Activated CD4-positive, CD25-positive, alpha-beta regulatory T cell treated with anti-CD3 and anti-CD28 coated beads, Interleukin-2, amount 50 U/mL, for 24 hours (primary cell): Measurements from ENCODE around the gene ANKLE1.

Experiments
- ATAC-seq, 2 donors: fragments of 150-1000 bp; cut with Tn5 transposase; one replicate each; pipeline ENCODE4 v1.10.0; 2021; ENCODE audit warnings: mild to moderate bottlenecking in 1 of 2, moderate library complexity in 1 of 2

ANKLE1 gene

GRCh38 chr19:17327068-17327653, 45.5 kb downstream of the ANKLE1 start:
- no peak for ATAC-seq

- peak; percentile 70 to 75 for ATAC-seq
Observed at GRCh38 chr19:17327654-17328516, 46.2 kb downstream of the ANKLE1 start.

- ATAC-seq, result peak; percentile 19 to 26
Observed at GRCh38 chr19:17328517-17329365, 47.0 kb downstream of the ANKLE1 start.

- ATAC-seq, result no peak
Observed at GRCh38 chr19:17329366-17330261, 47.9 kb downstream of the ANKLE1 start.

GRCh38 chr19:17330262-17331044, 48.8 kb downstream of the ANKLE1 start:
- ATAC-seq, result no peak

- no peak for ATAC-seq
Observed at GRCh38 chr19:17331045-17331558, 49.4 kb downstream of the ANKLE1 start.

- ATAC-seq, result no peak
Observed at GRCh38 chr19:17332360-17332676, 50.6 kb downstream of the ANKLE1 start.

GRCh38 chr19:17332677-17333581, 51.2 kb downstream of the ANKLE1 start:
- ATAC-seq, result no peak

GRCh38 chr19:17333611-17334413, 52.1 kb downstream of the ANKLE1 start:
- peak; percentile 51 to 62 for ATAC-seq

- peak; percentile 58 to 60 for ATAC-seq
Observed at GRCh38 chr19:17334414-17335409, 53.0 kb downstream of the ANKLE1 start, which contains the start of gene ANO8. Gene ANO8 (minus strand): TSS chr19:17334855. CDS start chr19:17334670, 185 bp downstream.

- ATAC-seq, result no peak
Observed at GRCh38 chr19:17335575-17335974, 53.9 kb downstream of the ANKLE1 start.
